ENCODE results near the gene SPAG7. TPM values are rescaled to one million over a fixed set of nuclear protein-coding genes. Genes with fewer than 3 reads are reported as not detected.
A peak's percentile ranks its signal among the peaks of the same experiment; 100 is the strongest.

The SPAG7 gene
- total and polyA plus RNA-seq, 2 of the 8 experiments (the other 6 are each of a cell fraction or from before 2014, with no cell fraction given): 74.2 to 81.9 TPM

GRCh38 chr17:4932756-4933155 is 34.9 kb downstream of the SPAG7 start:
- no peak for DNase-seq (ENCODE audit: low read depth in 1 of 2, low spot score in 2 of 2)
- Histone ChIP-seq H3K27ac (ENCODE audit: low read depth, low read length) (no peak overlapping the region), H3K36me3 (ENCODE audit: control insufficient read depth in 2 of 4, insufficient read depth in 4 of 4, low read length in 3 of 4) (peaks cover 6 to 10% (median 7%) of the 10 kb centered on the region in 4 experiments), H4K91ac (replicated peaks; ENCODE audit: insufficient read length, low read length) (no peak overlapping the region), H3K4me2 (ENCODE audit: insufficient read depth in 1 of 2, low read depth in 2 of 2, low read length in 2 of 2) (no peak overlapping the region), H3K9ac (replicated peaks in 1 of 4; ENCODE audit: extremely low read depth in 1 of 4, low read depth in 3 of 4, low read length in 3 of 4) (no peak overlapping the region), H3K23ac (ENCODE audit: insufficient read length) (no peak overlapping the region), H3K4me3 (ENCODE audit: extremely low read depth in 1 of 4, insufficient read depth in 2 of 4, low read depth in 3 of 4, low read length in 4 of 4) (no peak overlapping the region), H2BK12ac (ENCODE audit: low read depth, low read length) (no peak overlapping the region), H3K4ac (replicated peaks; ENCODE audit: insufficient read length, low read depth, low read length) (no peak overlapping the region), H2BK15ac (ENCODE audit: low read length) (no peak overlapping the region), H3K27me3 (replicated peaks in 1 of 4; ENCODE audit: control insufficient read depth in 3 of 4, extremely low read depth in 1 of 4, insufficient read depth in 3 of 4, low read length in 3 of 4) (no peaks in the 10 kb centered on the region), H2BK5ac (ENCODE audit: low read depth, low read length) (peak overlapping the region; percentile 39; the same call in 1 of the 2 replicates), H4K8ac (ENCODE audit: extremely low read depth, insufficient read depth, low read length) (no peak overlapping the region), H2BK120ac (replicated peaks; ENCODE audit: low read depth, low read length) (no peak overlapping the region), H3K79me1 (ENCODE audit: low read depth, low read length) (no peaks in the 10 kb centered on the region; the same call in 1 of the 2 replicates), H3K79me2 (ENCODE audit: control insufficient read depth in 1 of 2, insufficient read depth in 2 of 2, low read length in 2 of 2) (no peaks in the 10 kb centered on the region), H4K20me1 (replicated peaks in 1 of 2; ENCODE audit: control insufficient read depth in 1 of 2, insufficient read depth in 2 of 2, low read length in 2 of 2) (peaks cover 0 to 1% of the 10 kb centered on the region in 2 experiments), H3K9me3 (ENCODE audit: insufficient read depth in 2 of 2, low read depth in 1 of 2, low read length in 1 of 2) (no peaks in the 10 kb centered on the region), H2BK20ac (ENCODE audit: low read length) (no peak overlapping the region), H3K14ac (ENCODE audit: insufficient read length) (no peak overlapping the region), H3K23me2 (ENCODE audit: low read depth, low read length) (no peaks in the 10 kb centered on the region), H2AFZ (ENCODE audit: low read length) (no peak overlapping the region), H3K56ac (replicated peaks; ENCODE audit: insufficient read length, low read depth, low read length) (no peak overlapping the region), H4K5ac (ENCODE audit: insufficient read length, low read depth, low read length) (no peak overlapping the region), H3K4me1 (replicated peaks in 1 of 4; ENCODE audit: control insufficient read depth in 3 of 4, insufficient read depth in 4 of 4, low read length in 3 of 4) (peaks cover 0 to 3% (median 0%) of the 10 kb centered on the region in 4 experiments; a peak in 3 of 7 replicates), H3K18ac (ENCODE audit: extremely low read depth, low read length) (no peak overlapping the region), H2AK5ac (ENCODE audit: low read depth, low read length) (no peak overlapping the region)
- no peak for FAIRE-seq
- no peak for TF ChIP-seq SP4 (IDR thresholded peaks at IDR 0.05; ENCODE audit: low read length)
- TF ChIP-seq, protein P1, sequence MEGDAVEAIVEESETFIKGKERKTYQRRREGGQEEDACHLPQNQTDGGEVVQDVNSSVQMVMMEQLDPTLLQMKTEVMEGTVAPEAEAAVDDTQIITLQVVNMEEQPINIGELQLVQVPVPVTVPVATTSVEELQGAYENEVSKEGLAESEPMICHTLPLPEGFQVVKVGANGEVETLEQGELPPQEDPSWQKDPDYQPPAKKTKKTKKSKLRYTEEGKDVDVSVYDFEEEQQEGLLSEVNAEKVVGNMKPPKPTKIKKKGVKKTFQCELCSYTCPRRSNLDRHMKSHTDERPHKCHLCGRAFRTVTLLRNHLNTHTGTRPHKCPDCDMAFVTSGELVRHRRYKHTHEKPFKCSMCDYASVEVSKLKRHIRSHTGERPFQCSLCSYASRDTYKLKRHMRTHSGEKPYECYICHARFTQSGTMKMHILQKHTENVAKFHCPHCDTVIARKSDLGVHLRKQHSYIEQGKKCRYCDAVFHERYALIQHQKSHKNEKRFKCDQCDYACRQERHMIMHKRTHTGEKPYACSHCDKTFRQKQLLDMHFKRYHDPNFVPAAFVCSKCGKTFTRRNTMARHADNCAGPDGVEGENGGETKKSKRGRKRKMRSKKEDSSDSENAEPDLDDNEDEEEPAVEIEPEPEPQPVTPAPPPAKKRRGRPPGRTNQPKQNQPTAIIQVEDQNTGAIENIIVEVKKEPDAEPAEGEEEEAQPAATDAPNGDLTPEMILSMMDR (IDR thresholded peaks at IDR 0.05; ENCODE audit: control extremely low read depth in 1 of 3, insufficient read depth in 1 of 3, low read depth in 1 of 3, low read length in 3 of 3): no peak
- TF ChIP-seq RAD21 (IDR thresholded peaks at IDR 0.05 in 1 of 2, conservative IDR thresholded peaks at IDR 0.05 in 1 of 2; ENCODE audit: low read depth in 2 of 2, low read length in 2 of 2): no peak
- ChIA-PET POLR2A (ENCODE audit: partially characterized antibody) (interaction anchor here (1.0 to 3.0 kb wide), 13 partner anchors 9 to 129 kb away, joined by 3 to 27 read pairs (median 5); partner anchors contain the start of genes ENO3 and PFN1), CTCF (ENCODE audit: partially characterized antibody) (interaction anchor here (1.2 to 1.5 kb wide), 3 partner anchors 10 to 40 kb away, joined by 4 to 10 read pairs (median 4); no protein-coding TSS in a partner anchor)
- 94% methylated on average over 12 of the region's 12 CpGs; no CpG with 5 or more reads in 1 of the 2 experiments for WGBS, 2 experiments (ENCODE audit: extremely low coverage in 1 of 2, insufficient coverage in 1 of 2, insufficient read length in 1 of 2, insufficient replicate concordance in 2 of 2, low coverage in 1 of 2, low lambda C conversion rate in 2 of 2, missing lambda C conversion rate in 1 of 2)
